Epithelial cell of esophagus (primary cell): ENCODE results near the gene KCNQ4.

Experiments
- DNase-seq: peaks from one replicate; pipeline ENCODE4 v3.0.0; 2010; ENCODE audit warnings: low read depth
- H3K4me3 ChIP-seq: 2 replicates; pipeline ENCODE4 v1.5.1; 2011; ENCODE audit warnings: mild to moderate bottlenecking, low read length, control low read depth
- CTCF ChIP-seq: IDR thresholded peaks from 2 replicates; pipeline ENCODE4 v1.5.1; 2011; ENCODE audit warnings: low read depth, mild to moderate bottlenecking, low read length, control low read depth, inconsistent platforms; ENCODE audit not compliant: insufficient read depth; ENCODE audit errors: missing control alignments

Gene KCNQ4

GRCh38 chr1:40841602-40842001 is 58.0 kb downstream of the KCNQ4 start:
- no peak for DNase-seq
- TF ChIP-seq CTCF: no peak
- no peak overlapping the region for H3K4me3 ChIP-seq

- no peak for TF ChIP-seq CTCF
- H3K4me3 ChIP-seq: no peak overlapping the region
- DNase-seq: no peak
Measured at GRCh38 chr1:40842207-40842606, 58.6 kb downstream of the KCNQ4 start.

GRCh38 chr1:40842691-40843090 is 59.1 kb downstream of the KCNQ4 start:
- TF ChIP-seq CTCF: no peak

GRCh38 chr1:40844079-40844478 is 60.5 kb downstream of the KCNQ4 start:
- DNase-seq: no peak
- no peak for TF ChIP-seq CTCF
- H3K4me3 ChIP-seq: no peak overlapping the region

More at GRCh38 chr1:40842691-40843090, 59.1 kb downstream of the KCNQ4 start:
- no peak for DNase-seq
- H3K4me3 ChIP-seq: no peak overlapping the region

- TF ChIP-seq CTCF: no peak
Measured at GRCh38 chr1:40844887-40845878, 61.6 kb downstream of the KCNQ4 start.

GRCh38 chr1:40845895-40846294 is 62.3 kb downstream of the KCNQ4 start:
- TF ChIP-seq CTCF: no peak
- no peak for DNase-seq
- no peak overlapping the region for H3K4me3 ChIP-seq

More at GRCh38 chr1:40844887-40845878, 61.6 kb downstream of the KCNQ4 start:
- DNase-seq: no peak
- H3K4me3 ChIP-seq: no peak overlapping the region
